ENCODE data around the gene TIMM13.
"Not testable (repeated sequence)": the region's sequence is repeated elsewhere in the genome, so short reads cannot be mapped to it uniquely, and the experiment has no call there.

TIMM13 gene

GRCh38 chr19:2427429-2428320 lies at the start of gene TIMM13:
Gene TIMM13 (minus strand): TSS chr19:2427586. CDS start chr19:2427533, 53 bp downstream.
- DNase-seq = peak; percentile 94

GRCh38 chr19:2476451-2477140 lies 49.2 kb upstream of the TIMM13 start:
- DNase-seq = no peak

- DNase-seq = peak; percentile 91
Measured at GRCh38 chr19:2475702-2476450, 48.5 kb upstream of the TIMM13 start, which contains the start of gene GADD45B. Gene GADD45B (plus strand): TSS chr19:2476127. CDS start chr19:2476359, 232 bp downstream.

GRCh38 chr19:2475018-2475701 lies 47.8 kb upstream of the TIMM13 start:
- DNase-seq = no peak

- peak; percentile 70 for DNase-seq
Measured at GRCh38 chr19:2474232-2475017, 47.0 kb upstream of the TIMM13 start.

GRCh38 chr19:2469915-2470200 lies 42.5 kb upstream of the TIMM13 start:
- not testable (repeated sequence) for DNase-seq

- DNase-seq = no peak
Measured at GRCh38 chr19:2469102-2469914, 41.9 kb upstream of the TIMM13 start.

GRCh38 chr19:2468596-2468995 lies 41.2 kb upstream of the TIMM13 start:
- no peak for DNase-seq

GRCh38 chr19:2464389-2464788 lies 37.0 kb upstream of the TIMM13 start:
- DNase-seq = no peak

GRCh38 chr19:2463694-2464093 lies 36.3 kb upstream of the TIMM13 start:
- DNase-seq = not testable (repeated sequence)

GRCh38 chr19:2462635-2463421 lies 35.4 kb upstream of the TIMM13 start:
- DNase-seq = peak; percentile 40

- DNase-seq = no peak
Measured at GRCh38 chr19:2461751-2462634, 34.6 kb upstream of the TIMM13 start.

- no peak for DNase-seq
Measured at GRCh38 chr19:2460245-2460644, 32.9 kb upstream of the TIMM13 start.

GRCh38 chr19:2458776-2459175 lies 31.4 kb upstream of the TIMM13 start:
- DNase-seq = not testable (repeated sequence)

GRCh38 chr19:2458054-2458453 lies 30.7 kb upstream of the TIMM13 start:
- DNase-seq = no peak

- no peak for DNase-seq
Measured at GRCh38 chr19:2457394-2458037, 30.1 kb upstream of the TIMM13 start.

GRCh38 chr19:2455851-2456570 lies 28.6 kb upstream of the TIMM13 start:
- DNase-seq = no peak
